Measurements from ENCODE around the gene DCK. TPM values are rescaled to one million over a fixed set of nuclear protein-coding genes. Genes with fewer than 3 reads are reported as not detected.

DCK gene
- total and polyA plus RNA-seq, 2 experiments from 2014 or later = 16.9 to 25.1 TPM

Other genes with a start within 250 kb of the DCK start
- 101 and 108 TPM in 2 replicates for gene GRSF1, start 153.8 kb upstream of the DCK start, total RNA-seq (2014; rRNA removed; shearing (Covaris generic))
- gene GRSF1, start 153.8 kb upstream of the DCK start, polyA plus RNA-seq (2016; fragmentation: Nextera tagmentation; extraction: Ambion mirVana) = 71.1 and 77.3 TPM in 2 replicates
- gene MOB1B, start 91.3 kb upstream of the DCK start, total RNA-seq (2014; rRNA removed; shearing (Covaris generic)) = 30.2 and 40.4 TPM in 2 replicates
- gene MOB1B, start 91.3 kb upstream of the DCK start, polyA plus RNA-seq (2016; fragmentation: Nextera tagmentation; extraction: Ambion mirVana) = 7.3 and 7.9 TPM in 2 replicates